Pulmonary artery endothelial cell (primary cell): ENCODE results near the gene FXR1. TPM values are rescaled to one million over a fixed set of nuclear protein-coding genes. Genes with fewer than 3 reads are reported as not detected.
"Not testable (repeated sequence)": the region's sequence is repeated elsewhere in the genome, so short reads cannot be mapped to it uniquely, and the experiment has no call there.

Source experiments
- DNase-seq: peaks from one replicate; pipeline ENCODE4 v3.0.0-alpha.2; 2011; ENCODE audit warnings: low read depth, low spot score
- total RNA-seq: library from RNA; depleted of rRNA; stranded (reverse); fragments of >200 nt; gene quantifications from 2 replicates; pipeline ENCODE4 v1.2.3, GENCODE V29; 2014

Gene FXR1
- total RNA-seq, 1 donor from 2014 or later = 244 TPM

DNA sequence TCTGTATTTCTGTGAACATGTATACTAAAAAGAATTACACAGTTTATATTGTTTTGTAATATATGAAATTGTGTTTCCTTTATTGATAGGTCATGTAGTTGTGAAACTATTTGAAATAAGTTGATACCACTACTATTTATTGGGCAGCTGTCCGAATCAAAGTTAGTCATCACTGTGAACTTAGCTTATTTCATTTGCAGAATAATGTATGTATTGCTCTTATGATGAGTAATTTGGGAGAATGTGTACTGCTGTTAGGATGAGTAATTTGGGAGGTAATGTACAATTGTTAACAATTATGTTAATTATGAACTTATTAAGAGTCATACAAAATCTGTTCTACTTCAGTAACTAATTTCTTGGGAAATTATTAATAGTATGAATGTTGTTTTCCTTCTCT is 22.2 kb downstream of the FXR1 start:
- DNase-seq = no peak

DNA sequence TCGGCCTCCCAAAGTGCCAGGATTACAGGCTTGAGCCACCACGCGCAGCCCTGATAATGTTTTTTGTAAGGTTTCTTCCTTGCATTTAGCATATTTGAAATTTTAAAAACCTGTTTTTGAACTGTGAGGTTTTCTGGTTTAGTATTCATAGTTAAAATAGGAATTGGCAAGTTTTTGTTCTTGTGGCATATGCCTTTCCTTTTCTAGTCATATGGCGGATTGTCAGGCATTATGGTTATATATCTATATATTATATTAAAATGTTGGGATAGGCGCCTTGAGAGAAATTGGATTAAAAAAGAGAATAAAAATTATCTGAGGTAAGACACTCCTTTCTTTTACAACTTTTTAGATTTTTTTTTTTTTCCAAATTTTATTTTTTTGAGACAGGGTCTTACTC is 28.4 kb downstream of the FXR1 start:
- no peak for DNase-seq

DNA sequence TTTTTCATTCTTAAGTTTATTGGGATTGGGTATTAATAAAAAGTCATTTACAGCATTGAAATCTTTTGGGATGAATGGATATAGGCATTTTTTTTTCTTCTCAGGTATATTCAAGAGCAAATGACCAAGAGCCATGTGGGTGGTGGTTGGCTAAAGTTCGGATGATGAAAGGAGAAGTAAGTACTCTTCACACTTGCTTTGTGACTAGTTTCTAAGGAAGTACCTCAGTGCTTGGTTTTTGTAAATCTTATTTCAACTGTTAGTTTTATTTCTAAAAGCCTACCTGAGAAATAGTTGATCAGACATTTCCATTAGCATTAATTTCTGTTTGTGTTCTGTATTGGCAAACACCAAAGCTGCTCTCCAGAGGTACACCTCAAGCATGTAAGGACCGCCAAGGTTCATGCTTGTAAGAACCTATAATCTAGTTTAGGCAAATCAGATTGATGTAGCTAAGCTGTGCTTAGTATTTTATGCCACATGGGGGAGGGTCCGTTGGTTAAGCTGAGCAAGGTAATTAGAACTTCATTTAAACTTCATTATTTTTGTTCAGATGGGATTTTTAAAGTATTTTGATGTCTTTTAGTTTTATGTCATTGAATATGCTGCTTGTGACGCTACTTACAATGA is 35.4 kb downstream of the FXR1 start:
- no peak for DNase-seq

DNA sequence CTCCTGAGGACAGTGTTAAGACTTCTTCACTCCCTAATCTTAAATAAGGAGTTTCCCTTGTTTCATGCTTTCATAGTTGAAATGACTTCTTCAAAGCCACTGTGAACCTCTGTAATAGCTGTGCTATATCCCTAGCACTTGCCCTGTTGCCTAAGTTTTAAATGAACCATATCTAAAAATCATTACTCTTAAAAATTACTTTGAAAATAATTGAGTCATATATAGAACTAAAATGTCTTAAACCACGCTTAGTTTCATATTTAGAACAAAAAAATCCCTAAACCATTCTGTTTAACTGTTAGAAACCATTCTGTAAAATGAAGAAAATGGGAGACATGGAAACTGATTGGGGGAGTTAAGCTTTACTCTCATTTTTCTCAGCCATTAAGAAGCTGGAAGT is 47.2 kb downstream of the FXR1 start:
- DNase-seq = no peak

DNA sequence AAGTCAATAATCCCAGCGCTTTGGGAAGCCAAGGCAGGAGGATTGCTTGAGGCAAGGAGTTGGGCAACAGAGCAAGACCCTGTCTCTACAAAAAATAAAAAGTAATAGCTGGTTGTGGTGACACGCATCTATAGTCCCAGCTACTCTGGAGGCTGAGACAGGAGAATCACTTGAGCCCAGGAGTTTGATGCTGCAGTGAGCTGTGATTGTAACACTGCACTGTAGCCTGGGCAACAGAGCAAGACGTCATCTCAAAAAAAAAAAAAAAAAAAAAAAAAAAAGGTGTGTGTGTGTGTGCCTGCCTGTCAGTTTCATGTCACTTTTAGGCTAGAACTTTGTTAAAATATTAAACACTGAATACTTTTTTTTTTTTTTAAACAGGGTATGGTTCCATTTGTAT is 48.6 kb downstream of the FXR1 start:
- DNase-seq = no peak

DNA sequence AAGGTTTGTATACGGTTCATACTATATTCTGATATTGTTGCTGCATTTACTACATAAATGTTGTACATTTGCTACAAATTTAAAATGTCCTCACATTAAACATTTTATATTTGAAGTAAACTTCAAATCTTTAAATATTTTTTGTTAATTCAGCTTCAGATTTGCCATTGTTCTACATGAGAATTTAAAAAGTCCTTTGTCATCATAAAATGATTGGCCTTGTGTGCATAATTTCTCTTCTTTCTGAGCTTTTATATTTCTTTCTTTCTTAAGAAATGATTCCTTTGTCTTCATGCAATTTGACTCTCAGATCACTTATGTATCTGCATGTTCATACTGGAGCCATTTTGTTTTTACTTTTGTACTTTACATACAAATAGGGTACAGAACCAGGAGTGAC is 49.1 kb downstream of the FXR1 start:
- DNase-seq = no peak

DNA sequence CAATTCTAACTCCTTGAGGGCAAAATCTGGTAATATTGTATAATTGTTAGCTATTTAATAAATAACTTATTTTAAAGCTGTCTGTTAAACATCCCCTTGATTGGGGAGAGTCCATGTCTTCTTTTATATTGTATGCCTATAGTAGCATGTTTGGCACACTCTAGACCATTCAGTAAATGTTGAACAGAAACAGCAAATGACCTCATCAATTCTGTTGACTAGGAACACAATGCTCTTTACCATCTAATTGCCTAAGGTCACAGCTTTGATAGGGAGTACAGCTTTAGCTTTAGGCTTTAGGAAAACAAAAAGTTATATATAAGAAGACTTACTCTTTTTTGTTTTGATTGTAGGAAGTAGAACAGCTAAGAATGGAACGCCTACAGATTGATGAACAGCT is 50.1 kb downstream of the FXR1 start:
- no peak for DNase-seq

DNA sequence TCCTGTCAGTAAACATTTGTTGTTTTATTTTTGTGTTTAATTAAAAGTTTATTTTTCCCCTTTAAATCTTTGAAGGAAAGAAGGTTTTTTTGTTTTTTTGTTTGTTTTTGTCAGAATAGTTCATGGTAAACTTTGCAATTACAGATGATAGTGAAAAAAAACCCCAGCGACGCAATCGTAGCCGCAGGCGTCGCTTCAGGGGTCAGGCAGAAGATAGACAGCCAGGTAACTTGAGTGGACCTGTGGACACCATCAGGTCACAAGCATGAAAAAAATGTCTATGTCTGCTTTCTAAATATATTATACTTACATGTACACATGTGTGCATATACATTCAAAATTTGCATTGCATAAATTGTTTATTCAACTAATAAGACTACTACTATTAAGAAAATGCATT is 58.5 kb downstream of the FXR1 start:
- no peak for DNase-seq

DNA sequence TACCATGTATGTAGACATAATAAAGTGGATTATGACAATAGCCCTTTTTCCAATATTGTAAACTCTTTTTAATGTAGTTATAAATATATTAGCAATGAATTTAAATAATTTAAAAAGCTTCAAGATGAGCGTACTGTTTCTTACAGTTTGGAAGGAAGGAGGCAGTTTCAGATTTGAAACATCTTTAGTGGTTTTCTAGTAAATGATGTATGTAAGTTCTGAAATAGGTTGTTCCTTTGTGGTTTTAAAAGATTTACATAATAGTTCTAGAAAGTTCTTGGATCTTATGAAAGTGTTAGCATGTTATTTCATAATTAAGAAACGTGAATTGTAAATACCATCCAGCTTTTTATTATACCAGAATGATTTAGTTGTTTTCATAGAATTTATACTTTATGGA is 61.1 kb downstream of the FXR1 start:
- no peak for DNase-seq

DNA sequence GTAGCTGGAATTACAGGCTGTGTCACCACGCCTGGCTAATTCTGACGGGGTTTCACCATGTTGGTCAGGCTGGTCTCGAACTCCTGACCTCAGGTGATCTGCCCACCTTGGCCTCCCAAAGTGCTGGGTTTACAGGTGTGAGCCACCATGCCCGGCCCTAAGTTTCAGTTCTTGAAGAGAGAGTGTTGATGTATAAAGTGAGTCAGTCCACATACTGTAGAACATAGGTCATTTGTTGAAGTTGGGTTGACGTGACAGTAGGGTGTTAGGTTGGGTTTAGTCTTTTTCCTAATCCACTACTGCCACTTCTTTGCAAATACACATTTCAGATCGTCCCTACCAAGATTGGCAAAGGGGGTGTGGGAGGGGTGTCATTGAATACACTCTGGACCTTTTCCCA is 61.8 kb downstream of the FXR1 start:
- no peak for DNase-seq

DNA sequence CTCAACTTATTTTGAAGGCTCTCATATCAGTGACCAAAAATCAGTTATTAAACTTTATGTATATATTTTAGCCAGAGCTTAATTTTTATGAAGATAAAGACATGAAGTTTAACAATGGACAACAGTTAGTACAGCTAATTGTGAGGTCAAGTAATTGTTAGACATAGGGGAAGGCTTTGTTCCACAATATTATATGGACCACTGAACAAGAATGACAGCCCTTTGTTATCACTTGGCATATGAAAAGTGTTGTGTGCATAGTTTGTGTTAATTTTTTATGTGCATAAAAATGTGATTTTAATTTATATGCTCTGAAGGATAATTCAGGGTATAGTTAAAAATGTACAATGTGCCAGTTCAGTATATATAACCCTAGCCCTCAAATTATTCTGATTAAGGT is 65.0 kb downstream of the FXR1 start:
- DNase-seq = no peak

DNA sequence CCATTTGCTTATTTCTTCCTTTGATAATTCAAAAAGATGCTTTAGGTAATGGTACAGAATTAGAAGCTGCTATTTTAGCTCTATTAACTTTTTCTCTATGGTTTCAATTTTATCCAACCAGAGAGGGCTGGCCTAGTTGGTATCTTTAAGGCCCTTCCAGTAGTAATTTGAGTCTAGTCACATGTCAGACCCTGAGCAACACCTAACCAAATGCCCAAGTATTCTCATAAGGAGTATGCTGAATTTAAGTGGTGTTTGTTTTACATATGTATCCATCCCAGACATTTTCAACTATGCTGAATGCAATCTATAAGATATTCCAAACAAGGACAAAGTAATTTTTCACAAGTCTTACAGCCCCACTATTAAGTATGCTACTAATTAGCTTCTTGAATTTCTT is 67.5 kb downstream of the FXR1 start:
- no peak for DNase-seq

DNA sequence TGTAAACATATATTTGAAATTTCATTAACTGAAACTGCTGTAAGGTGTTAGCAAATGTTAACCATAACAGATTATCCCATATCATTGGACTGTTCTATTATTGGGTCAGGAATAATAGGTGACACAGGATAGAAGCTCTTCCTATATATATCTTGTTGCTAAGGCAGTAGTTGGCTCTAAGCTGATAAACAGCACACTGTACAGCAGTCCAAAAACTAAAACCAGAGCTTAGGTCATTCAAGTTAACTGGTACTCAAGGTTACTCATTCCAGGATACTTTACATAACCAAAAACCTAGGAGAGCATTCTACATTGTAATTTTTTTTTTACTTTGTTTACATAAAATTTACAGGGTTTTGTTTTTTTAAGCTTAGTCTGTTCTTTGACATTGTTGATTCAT is 68.1 kb downstream of the FXR1 start:
- no peak for DNase-seq

DNA sequence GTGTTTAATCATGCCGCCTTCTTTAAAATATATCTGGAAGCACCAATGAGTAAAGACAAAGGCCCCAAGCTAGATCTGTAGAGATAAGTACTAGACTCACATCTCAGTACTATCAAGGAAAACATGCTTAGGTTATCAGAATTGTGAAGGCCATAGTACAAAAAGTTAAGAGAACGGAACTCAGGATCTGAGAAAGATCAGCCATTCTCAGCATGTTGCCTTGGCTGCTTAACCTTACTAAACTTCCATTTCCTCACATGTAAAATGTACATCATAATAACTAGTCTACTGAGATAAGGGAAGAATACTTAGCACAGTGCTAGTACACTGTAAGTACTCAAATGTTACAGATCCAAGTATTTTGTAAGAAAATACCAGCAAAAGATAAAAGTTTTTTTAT is 69.4 kb downstream of the FXR1 start:
- DNase-seq = no peak

DNA sequence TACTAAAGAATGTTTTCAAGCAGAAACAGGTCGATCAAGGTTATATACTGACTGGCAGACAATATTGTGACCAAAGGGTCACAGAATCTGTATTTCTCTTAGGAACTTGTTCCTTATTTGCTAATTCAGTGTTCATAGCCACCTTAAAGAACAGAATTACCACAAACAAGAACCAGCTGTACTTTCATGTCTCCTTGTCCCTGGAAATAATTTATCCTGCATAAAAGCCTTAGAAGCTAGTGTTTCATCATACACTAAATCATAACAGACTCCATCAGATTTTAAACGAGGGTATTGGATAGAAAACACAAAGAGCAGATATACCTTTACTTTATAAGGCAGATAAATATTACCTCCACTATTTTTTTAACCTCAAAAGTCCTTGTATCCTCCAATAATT is 70.7 kb downstream of the FXR1 start:
- DNase-seq = no peak

DNA sequence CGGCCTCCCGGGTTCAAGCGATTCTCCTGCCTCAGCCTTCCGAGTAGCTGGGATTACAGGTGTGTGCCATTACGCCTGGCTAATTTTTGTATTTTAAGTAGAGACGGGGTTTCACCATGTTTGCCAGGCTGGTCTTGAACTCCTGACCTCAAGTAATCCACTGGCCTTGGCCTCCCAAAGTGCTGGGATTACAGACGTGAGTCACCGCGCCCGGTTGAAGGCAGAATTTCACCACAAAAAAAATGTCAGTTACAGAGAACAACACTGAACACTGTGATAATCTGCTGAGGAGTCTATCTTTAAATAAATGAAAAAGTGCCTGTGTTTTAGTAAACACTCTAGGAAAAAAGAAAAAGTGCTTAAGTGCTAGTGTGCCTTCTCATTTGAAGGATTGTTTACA is 73.9 kb downstream of the FXR1 start:
- DNase-seq = not testable (repeated sequence)

DNA sequence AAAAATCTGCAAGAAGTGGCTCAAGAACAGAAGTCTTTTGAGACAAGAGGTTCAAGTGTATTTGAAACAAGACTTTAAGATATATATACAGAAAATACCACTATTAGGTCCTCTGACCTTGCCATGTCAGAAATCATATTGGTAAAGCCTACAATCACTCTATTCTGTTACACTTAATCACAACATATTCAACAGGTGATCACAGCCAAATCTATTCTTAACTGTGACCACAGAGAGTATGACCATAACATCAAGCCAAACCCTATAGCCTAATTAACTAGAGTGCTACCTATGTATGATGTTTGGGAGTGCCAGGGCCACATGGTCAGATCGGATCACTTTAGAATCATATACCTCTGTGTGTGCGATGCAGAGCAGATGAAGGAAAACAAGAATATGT is 74.9 kb downstream of the FXR1 start:
- no peak for DNase-seq

DNA sequence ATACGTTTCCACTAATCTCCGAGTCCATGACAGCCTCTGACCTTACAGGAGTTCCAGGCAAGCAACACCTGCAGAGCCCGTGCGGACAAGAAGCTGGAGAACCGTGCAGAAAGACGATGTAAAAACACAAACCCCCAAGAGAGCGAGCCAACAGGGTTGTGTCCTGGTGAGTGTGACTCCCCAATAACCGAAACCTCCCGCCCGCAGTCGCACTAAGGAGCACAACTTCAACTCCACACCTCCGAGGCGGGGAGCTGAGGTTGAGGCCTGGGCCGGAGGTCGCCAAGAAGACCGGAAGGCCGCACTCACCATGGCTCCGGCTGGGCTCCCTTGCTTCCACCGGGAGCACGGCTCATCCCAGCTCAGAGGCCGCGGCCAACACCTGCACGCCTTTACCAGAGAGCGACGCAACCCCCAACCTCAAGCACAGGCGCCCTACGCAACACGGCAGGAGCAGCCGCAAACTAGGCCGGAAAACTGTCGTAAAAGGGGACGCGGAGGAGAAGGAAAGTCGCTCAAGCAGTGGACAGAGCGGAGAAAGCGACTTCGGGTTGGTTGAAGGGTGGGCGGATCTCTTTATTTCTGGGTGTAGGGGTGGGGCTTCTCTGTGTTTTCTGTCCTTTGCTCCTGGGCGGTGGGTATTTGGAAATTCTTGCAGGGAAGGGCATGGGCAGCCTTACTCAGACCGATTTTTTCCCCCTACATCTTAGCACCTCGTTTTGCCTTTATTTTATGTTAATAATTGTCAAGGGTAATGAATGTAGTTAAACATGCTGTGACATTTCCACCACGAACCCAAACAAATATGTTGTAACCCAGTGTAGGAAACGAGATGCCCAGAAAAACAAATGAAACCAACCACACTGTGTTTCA is 77.1 kb downstream of the FXR1 start, which contains the start of gene DNAJC19:
TSS of gene DNAJC19 (minus strand) at position 446 of the 873 bp plus-strand sequence. CDS start at position 312, 134 bp downstream.
- peak; percentile 87 for DNase-seq

DNA sequence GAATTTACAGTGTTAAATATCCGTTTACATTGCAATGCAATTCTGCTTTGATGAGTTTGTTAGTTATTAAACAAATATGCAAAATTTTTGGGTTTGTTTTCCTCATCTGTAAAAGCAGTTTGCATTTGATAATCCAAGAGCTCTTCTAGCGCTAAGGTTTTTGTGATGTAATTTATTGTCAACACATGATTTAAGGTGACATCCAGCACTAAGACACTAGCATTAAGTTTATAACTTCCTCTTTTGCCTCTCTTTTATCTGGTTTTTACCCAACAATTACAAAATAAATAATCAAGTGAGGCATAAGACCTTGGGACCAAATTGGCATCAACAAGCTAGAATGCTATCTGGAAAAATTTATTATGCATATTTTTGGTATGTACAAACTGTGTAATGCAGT is 78.0 kb downstream of the FXR1 start:
- DNase-seq = no peak

DNA sequence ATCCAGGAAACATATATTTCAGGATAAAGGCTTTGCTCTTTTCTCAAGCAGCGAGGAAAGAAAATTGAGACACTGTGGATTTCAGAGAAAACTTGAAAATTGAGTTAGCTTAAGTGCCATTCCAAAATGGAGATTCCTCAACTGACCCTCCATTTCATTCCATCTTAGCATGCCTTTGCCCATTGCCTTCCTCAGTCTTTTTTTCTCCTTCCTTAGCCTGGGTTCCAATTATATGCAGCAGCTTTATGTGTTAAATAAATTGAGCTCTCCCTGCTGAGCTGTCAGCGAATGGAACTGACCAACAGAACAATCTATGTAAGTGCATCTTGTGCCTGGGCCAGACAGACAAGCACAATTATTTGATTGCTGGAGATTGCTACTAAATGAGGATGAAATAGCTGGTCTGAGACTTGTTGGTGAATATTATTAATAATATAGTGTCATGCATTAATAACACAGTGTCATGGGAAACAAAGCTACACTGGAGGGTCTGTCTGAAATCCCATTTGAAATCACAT is 84.0 kb downstream of the FXR1 start:
- DNase-seq = no peak

DNA sequence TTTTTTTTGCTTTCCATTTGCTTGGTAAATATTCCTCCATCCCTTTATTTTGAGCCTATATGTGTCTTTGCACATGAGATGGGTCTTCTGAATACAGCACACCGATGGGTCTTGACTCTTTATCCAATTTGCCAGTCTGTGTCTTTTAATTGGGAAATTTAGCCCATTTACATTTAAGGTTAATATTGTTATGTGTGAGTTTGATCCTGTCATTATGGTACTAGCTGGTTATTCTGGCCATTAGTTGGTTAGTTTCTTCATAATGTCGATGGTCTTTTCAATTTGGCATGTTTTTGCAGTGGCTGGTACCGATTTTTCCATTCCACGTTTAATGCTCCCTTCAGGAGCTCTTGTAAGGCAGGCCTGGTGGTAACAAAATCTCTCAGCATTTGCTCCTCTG is 89.9 kb downstream of the FXR1 start:
- not testable (repeated sequence) for DNase-seq

DNA sequence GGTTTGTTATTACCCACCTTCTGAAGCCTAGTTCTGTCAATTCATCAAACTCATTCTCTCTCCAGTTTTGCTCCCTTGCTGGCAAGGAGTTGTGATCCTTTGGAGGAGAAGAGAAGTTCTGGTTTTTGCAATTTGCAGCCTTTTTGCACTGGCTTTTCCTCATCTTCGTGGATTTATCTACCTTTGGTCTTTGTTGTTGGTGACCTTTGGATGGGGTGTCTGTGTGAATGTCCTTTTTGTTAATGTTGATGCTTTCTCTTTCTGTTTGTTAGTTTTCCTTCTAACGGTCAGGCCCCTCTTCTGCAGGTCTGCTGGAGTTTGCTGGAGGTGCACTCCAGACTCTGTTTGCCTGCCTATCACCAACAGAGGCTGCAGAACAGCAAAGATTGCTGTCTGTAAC is 91.0 kb downstream of the FXR1 start:
- DNase-seq = not testable (repeated sequence)

DNA sequence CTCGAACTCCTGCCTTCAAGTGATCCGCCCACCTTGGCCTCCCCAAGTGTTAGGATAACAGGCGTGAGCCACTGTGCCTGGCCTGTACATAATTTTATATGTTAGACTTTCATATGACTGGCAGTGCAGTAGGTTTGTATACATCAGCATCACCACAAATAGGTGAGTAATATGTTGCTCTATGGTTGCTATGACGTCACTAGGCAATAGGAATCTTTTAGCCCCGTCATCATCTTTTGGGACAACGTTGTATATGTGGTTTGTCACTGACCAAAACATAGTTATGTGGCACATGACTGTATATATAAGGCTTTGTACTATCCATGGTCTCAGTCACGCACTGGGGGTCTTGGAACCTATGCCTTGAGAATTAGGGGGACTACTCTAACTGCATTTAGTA is 94.1 kb downstream of the FXR1 start:
- DNase-seq = no peak
